Measurements from ENCODE around the gene NDUFAF8. TPM values are rescaled to one million over a fixed set of nuclear protein-coding genes. Genes with fewer than 3 reads are reported as not detected.

NDUFAF8 gene
- total RNA-seq, 3 donors from 2014 or later (not counting 1 experiment from before 2014, with no cell fraction given) = 28.6 to 36.4 (median 34.9) TPM

GRCh38 chr17:81242421-81243332 lies 3.6 kb downstream of the NDUFAF8 start:
- DNase-seq = no peak
- no peak for ATAC-seq
- no peak for TF ChIP-seq CTCF (IDR thresholded peaks at IDR 0.05)
- intact Hi-C loops (cut with micrococcal nuclease) = loop anchor here (10.0 kb wide), 1 partner anchor 208 kb away; the partner anchor contains the start of gene BAIAP2
- Histone ChIP-seq H3K9me3 (ENCODE audit: control insufficient read depth, insufficient read depth, low read length) (no peaks in the 10 kb centered on the region), H3K27me3 (ENCODE audit: control insufficient read depth, insufficient read depth, low read length) (no peaks in the 10 kb centered on the region), H3K4me1 (ENCODE audit: control insufficient read depth, insufficient read depth, low read length) (peaks cover 37% of the 10 kb centered on the region), H3K36me3 (ENCODE audit: control insufficient read depth, insufficient read depth, low read length) (no peaks in the 10 kb centered on the region), H3K27ac (ENCODE audit: low read length) (no peak overlapping the region), H3K4me3 (ENCODE audit: low read length) (no peak overlapping the region)
- H3K36me3 Mint-ChIP-seq = no peaks in the 10 kb centered on the region
- peak overlapping the region in 1 of 2 donors; percentile 79 for H3K27ac Mint-ChIP-seq
- no peaks in the 10 kb centered on the region for H3K27me3 Mint-ChIP-seq (ENCODE audit: low read depth in 2 of 2)
- WGBS (ENCODE audit: insufficient coverage) = 79% methylated on average over 30 of the region's 33 CpGs
- H3K9me3 Mint-ChIP-seq = no peaks in the 10 kb centered on the region
- H3K4me3 Mint-ChIP-seq = no peak overlapping the region
- H3K4me1 Mint-ChIP-seq = peaks cover 18 to 24% of the 10 kb centered on the region in 2 donors

- DNase-seq = no peak
- Histone ChIP-seq H3K9me3 (ENCODE audit: control insufficient read depth, insufficient read depth, low read length) (no peaks in the 10 kb centered on the region), H3K27ac (ENCODE audit: low read length) (no peak overlapping the region), H3K36me3 (ENCODE audit: control insufficient read depth, insufficient read depth, low read length) (no peaks in the 10 kb centered on the region), H3K4me3 (ENCODE audit: low read length) (no peak overlapping the region), H3K27me3 (ENCODE audit: control insufficient read depth, insufficient read depth, low read length) (no peaks in the 10 kb centered on the region), H3K4me1 (ENCODE audit: control insufficient read depth, insufficient read depth, low read length) (peaks cover 31% of the 10 kb centered on the region)
- peaks cover 18 to 24% of the 10 kb centered on the region in 2 donors for H3K4me1 Mint-ChIP-seq
- no peak for TF ChIP-seq CTCF (IDR thresholded peaks at IDR 0.05)
- no peak for ATAC-seq
- no peak overlapping the region for H3K27ac Mint-ChIP-seq
- no peaks in the 10 kb centered on the region for H3K36me3 Mint-ChIP-seq
- intact Hi-C loops (cut with micrococcal nuclease) = loop anchor here (10.0 kb wide), 1 partner anchor 208 kb away; the partner anchor contains the start of gene BAIAP2
- WGBS (ENCODE audit: insufficient coverage) = 92% methylated on average over 10 of the region's 10 CpGs
- no peak overlapping the region for H3K4me3 Mint-ChIP-seq
- H3K9me3 Mint-ChIP-seq = no peaks in the 10 kb centered on the region
- no peaks in the 10 kb centered on the region for H3K27me3 Mint-ChIP-seq (ENCODE audit: low read depth in 2 of 2)
These were observed 4.2 kb downstream of the NDUFAF8 start for GRCh38 chr17:81243333-81243664.

GRCh38 chr17:81244358-81245023 lies 5.4 kb downstream of the NDUFAF8 start:
- no peaks in the 10 kb centered on the region for H3K9me3 ChIP-seq (ENCODE audit: control insufficient read depth, insufficient read depth, low read length)
- H3K27me3 Mint-ChIP-seq (ENCODE audit: low read depth in 2 of 2) = no peaks in the 10 kb centered on the region
- no peak overlapping the region for H3K4me3 ChIP-seq (ENCODE audit: low read length)
- ATAC-seq = no peak
- H3K27ac Mint-ChIP-seq = no peak overlapping the region
- H3K36me3 ChIP-seq (ENCODE audit: control insufficient read depth, insufficient read depth, low read length) = peaks cover 2% of the 10 kb centered on the region
- H3K4me1 Mint-ChIP-seq = peaks cover 18 to 19% of the 10 kb centered on the region in 2 donors
- no peak for DNase-seq
- peaks cover 28% of the 10 kb centered on the region for H3K4me1 ChIP-seq (ENCODE audit: control insufficient read depth, insufficient read depth, low read length)
- no peaks in the 10 kb centered on the region for H3K9me3 Mint-ChIP-seq
- TF ChIP-seq CTCF (IDR thresholded peaks at IDR 0.05) = no peak
- peak overlapping the region; percentile 2 for H3K4me3 Mint-ChIP-seq
- intact Hi-C loops (cut with micrococcal nuclease) = loop anchor here (10.0 kb wide), 1 partner anchor 210 kb away; the partner anchor contains the start of gene BAIAP2
- WGBS (ENCODE audit: insufficient coverage) = 87% methylated on average over 24 of the region's 24 CpGs
- H3K27ac ChIP-seq (ENCODE audit: low read length) = no peak overlapping the region
- no peaks in the 10 kb centered on the region for H3K36me3 Mint-ChIP-seq
- no peaks in the 10 kb centered on the region for H3K27me3 ChIP-seq (ENCODE audit: control insufficient read depth, insufficient read depth, low read length)

All from natural killer cell (primary cell).